Erythroblast (primary cell): Measurements from ENCODE around the gene IGFBP1.

Source experiments
- DNase-seq, 2 experiments: peaks; one replicate each; lab custom pipeline; 2025; lab: John Stamatoyannopoulos, UW
- GATA1 ChIP-seq: IDR thresholded peaks from 2 replicates; pipeline ENCODE4 v1.6.1; 2011; ENCODE audit warnings: low read depth, mild to moderate bottlenecking, control low read depth, low read length, moderate library complexity
- POLR2A ChIP-seq: IDR thresholded peaks from 2 replicates; pipeline ENCODE4 v1.6.1; 2011; ENCODE audit warnings: mild to moderate bottlenecking, low read length

IGFBP1 gene

DNA sequence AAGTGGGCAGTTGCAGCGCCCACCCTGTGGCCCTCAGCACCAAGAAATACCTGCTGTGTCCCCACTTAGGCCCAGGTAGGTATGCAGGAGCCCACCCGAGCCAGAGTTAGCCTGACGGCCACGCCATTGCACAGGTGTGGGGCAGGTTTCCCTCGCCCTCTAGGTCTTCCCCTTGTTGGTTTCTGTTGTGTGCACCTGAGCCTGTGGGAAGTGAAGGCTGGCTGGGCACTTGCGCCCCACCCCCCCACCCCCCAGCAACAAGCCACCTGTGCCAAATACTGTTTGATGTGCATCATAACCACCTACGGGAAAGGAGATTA, 15.3 kb upstream of the IGFBP1 start, which contains the start of gene CCDC201:
Gene CCDC201, minus strand, starts transcription at position 48 of the 320 bp plus-strand sequence. CDS start 75 bp downstream, outside the sequence.
- TF ChIP-seq GATA1 (no peak), POLR2A (no peak)

DNA sequence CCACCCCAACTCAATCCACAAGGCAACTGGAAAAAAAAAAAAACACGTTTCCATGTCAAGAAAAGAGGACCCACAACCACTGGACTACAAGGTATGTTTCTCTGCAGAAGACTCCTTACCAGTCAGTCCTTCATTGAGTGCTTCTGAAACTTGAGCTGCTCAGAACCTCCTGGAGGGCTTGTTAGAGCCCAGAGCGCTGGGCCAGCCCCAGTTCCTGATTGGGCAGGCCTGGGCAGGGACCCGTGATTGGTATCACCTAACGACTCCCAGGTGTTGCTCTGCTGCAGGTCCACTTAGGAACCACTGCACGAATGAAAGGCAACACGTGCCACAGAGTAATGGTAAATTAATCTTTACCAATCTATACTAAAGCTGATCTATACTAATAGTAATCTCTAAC, 14.9 kb upstream of the IGFBP1 start:
- DNase-seq: no peak
- no peak for TF ChIP-seq GATA1
- TF ChIP-seq POLR2A: no peak

More for the DNA sequence above, 15.3 kb upstream of the IGFBP1 start, which contains the start of gene CCDC201:
- DNase-seq: no peak

DNA sequence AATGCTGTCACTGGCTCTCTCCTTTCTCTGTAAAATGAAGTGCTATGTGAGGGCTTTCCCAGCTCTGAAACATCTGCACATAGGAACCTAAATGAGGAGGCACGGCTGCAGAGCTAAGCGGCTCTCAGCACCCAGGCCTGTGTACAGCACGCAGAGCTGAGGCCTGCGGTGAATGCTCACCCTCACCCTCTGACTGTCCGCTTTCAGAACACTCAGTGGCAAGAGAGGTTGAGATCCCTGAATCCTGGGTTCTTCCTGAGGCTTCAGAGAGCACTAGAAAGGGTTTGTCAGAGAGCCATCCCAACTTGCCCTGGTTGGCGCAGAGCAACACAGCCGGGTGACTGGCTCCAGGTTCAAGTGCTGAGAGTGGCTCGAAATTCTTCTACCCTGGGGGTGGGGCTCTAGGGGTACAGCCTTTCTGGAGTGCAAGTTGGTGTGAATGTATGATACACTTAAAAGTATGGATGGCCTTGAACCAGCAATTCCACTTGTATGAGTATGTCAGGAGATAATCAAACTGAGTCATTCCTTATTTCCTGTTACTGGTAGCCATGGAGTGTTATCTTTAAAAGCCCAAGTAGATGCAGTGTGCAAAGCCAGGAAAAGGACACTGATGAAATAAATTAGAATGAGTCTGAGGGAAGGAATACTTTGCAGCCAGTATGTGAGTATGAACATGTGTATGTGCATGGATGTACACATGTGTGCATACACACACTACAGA, 13.7 kb upstream of the IGFBP1 start:
- TF ChIP-seq POLR2A: no peak
- no peak for TF ChIP-seq GATA1
- DNase-seq: no peak

DNA sequence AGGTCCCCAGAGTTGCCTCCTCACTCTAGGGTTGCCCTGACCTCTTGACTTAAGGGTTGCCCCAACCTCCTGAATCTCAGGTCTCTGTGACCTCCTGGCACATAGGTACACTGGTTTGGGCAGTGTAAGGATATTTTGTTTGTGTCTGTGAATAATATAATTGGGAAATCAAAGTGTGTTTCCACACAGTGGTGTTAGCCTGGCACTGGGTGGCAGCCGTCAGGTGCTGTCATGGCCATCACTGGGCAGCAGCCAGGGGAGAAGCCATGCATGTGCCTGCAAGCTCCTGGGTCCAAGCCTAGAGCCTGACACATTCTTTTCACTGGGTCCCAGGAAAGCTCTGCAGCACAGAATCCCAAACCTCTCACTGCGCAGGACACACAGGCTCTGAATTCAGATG, 11.8 kb upstream of the IGFBP1 start:
- no peak for TF ChIP-seq POLR2A
- no peak for TF ChIP-seq GATA1
- DNase-seq: no peak

DNA sequence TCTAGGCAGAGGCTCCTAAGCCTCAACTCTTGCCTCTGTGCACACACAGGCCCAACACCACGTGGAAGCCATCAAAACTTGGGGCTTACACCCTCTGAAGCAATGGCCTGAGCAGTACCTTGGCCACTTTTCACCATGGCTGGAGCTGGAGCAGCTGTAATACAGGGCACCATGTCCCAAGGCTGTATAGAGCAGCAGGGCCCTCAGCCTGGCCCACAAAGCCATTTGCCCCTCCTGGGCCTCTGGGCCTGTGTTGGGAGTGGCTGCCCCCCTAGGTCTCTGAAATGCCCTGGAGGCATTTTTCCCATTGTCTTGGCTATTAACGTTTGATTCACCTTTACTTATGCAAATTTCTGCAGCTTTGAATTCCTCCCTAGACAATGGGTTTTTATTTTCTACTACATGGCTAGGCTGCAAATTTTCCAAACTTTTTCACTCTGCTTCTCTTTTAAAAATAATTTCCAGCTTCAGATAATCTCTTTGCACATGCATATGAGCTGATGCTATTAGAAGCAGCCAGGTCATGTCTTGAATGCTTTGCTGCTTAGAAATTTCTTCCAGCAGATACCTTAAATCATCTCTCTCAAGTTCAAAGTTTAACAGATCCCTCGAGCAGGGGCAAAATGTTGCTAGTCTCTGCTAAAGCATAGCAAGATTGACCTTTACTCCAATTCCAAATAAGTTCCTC, 9.7 kb upstream of the IGFBP1 start:
- no peak for DNase-seq
- TF ChIP-seq GATA1: no peak
- no peak for TF ChIP-seq POLR2A

- DNase-seq: no peak
- no peak for TF ChIP-seq POLR2A
- TF ChIP-seq GATA1: no peak
These were observed 7.8 kb upstream of the IGFBP1 start for GRCh38 chr7:45880433-45880860.

- no peak for DNase-seq
- TF ChIP-seq GATA1 (no peak), POLR2A (no peak)
These were observed 7.0 kb upstream of the IGFBP1 start for GRCh38 chr7:45881280-45881758.

DNA sequence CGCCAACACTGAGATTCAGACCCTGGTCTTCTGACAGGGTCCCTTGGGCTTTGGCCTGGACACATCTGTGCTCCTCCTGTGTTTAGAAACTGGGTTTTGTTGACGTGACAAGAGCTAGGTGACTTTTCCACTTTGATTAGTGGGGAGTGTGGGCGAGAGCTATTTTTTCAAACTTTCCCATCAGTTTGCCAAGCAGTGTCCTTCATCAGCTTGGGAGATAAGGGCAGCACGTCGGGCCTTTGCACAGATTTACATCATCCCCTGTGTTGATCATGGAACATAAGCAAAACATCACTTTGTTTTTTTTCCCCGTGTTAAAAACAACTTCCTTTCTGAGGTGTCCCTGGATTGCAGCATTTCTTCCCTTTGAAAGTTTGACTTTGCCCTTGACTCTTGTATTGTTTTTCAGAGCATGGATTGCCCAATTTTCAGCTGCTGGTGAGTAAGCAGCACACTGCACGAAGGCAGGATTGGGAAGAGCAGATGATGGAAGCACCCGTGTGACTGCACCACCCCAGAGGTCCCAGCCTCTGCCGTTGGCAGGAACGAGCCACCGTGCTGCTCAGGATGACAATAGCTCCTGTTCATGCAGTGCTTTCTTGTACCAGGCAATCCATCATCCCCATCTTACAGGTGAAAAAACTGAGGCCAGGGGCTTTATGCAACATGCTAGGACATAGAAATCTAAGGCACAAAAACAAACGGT, 6.4 kb upstream of the IGFBP1 start:
- no peak for DNase-seq
- TF ChIP-seq GATA1 (no peak), POLR2A (no peak)

- TF ChIP-seq POLR2A (no peak), GATA1 (no peak)
- no peak for DNase-seq
These were observed 5.8 kb upstream of the IGFBP1 start for GRCh38 chr7:45882465-45882810.

GRCh38 chr7:45884136-45884535, 4.2 kb upstream of the IGFBP1 start:
- no peak for DNase-seq
- TF ChIP-seq GATA1 (no peak), POLR2A (no peak)

DNA sequence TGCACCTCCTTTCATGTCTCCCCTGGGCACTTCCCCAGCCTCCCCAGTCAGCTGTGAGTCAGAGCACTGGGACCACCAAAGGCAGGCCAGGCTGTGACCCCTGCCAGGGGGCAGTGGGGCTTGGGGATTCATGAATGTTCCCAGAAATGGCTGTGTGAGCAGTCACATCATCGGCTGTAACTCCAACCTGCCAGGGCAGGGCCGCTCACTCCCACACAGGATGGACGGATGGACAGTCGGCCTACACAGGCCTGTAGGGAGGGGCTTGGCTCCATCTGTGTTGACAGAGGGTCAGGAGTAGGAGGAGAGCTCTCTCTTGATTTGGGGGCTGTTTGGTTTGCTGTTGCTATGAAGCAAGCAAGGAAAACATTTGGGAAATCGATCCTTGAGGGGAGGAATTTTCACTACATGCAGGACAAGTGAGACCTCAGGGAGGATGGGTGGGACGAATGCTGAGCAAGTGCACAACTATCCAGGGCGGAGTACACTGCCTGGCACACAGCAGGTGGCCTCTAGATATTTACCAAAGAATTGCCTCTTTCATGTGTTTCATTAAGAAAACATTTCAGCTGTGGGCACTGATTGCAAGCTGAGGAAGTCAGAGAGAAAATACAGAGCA, 2.9 kb upstream of the IGFBP1 start:
- no peak for TF ChIP-seq POLR2A
- TF ChIP-seq GATA1: no peak
- DNase-seq: no peak

DNA sequence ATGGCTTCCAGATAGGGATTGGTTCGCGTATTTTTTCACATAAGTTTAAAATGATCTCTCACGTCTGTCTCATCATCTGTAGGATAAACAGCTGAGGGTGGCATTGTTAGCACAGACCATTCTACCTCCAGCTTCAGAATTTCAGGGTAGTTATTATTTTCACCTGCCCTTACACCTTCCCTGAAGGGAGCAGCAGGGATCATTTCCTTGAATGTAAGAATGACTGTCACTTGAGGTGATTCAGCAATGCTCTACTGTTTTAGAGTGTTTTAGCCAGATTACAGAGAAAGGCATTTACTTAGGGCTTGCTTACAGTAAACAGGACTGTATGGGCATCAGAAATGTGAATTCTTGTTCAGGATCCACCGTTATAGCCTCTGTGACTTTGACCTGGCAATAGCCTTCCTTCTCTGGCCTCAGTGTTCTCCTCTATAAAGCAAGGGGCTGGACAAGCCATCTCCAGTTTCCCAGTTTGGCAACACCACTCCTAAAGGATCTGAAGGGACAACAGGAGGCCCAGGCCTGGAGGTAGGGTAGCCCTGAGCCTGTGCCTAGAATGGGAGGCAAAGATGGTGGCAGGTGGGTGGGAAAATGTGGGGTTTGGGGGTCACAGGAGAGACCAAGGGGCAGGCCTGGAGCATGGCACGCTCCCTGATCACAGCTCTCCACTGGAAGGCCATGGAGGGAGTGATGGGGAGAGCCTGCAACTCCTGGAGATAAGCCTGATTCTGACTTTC, 1.2 kb upstream of the IGFBP1 start:
- no peak for TF ChIP-seq POLR2A
- no peak for TF ChIP-seq GATA1
- no peak for DNase-seq

- DNase-seq: no peak
- no peak for TF ChIP-seq GATA1
- no peak for TF ChIP-seq POLR2A
These were observed 692 bp downstream of the IGFBP1 start for GRCh38 chr7:45888993-45889366.
